Dedifferentiated amniotic fluid mesenchymal stem cell (primary cell): Measurements from ENCODE around the gene SAP30BP.

Experiments used
- DNase-seq: peaks from one replicate; pipeline ENCODE4 v3.0.0-alpha.2; 2016; ENCODE audit errors: extremely low spot score

Gene SAP30BP

DNA sequence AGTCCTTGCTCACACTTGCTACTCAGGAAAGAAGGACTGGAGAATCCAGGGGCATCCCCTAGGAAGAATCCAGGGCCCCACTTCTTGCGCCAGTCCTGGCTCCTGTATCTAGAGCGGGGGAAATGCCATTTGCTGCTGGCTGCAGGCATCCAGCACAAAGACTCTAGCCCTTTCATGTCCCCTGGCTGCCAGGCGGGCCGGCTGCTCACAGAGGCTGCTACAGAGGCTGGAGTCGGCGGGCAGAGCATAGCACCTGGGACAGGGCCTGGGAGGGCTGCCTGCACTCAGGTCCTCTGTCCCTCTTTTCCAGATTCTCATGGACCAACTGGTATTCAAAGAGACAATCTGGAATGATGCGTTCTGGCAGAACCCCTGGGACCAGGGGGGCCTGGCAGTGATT is 20.1 kb upstream of the SAP30BP start:
- no peak for DNase-seq

DNA sequence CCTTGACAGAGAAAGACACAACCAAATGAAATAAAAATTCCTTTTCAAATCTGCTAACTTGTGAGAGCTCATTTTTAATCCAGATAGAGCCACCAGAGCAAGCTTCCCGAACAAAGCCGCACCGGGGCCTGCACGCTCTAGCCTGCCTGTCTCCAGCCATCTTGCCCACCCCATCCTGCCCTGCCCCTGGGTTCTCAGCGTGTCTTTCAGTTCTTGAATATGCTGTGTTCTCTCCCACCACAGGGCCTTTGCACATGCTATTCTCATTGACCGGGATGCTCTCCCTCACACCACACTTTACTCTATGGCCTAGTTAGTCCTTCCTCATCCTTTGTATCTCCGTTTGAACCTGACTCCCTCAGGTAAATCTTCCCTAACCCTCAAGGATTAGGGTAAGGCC is 19.2 kb upstream of the SAP30BP start:
- DNase-seq, result no peak

GRCh38 chr17:75649687-75650086 is 17.5 kb upstream of the SAP30BP start:
- no peak for DNase-seq

GRCh38 chr17:75650874-75651273 is 16.3 kb upstream of the SAP30BP start:
- no peak for DNase-seq

DNA sequence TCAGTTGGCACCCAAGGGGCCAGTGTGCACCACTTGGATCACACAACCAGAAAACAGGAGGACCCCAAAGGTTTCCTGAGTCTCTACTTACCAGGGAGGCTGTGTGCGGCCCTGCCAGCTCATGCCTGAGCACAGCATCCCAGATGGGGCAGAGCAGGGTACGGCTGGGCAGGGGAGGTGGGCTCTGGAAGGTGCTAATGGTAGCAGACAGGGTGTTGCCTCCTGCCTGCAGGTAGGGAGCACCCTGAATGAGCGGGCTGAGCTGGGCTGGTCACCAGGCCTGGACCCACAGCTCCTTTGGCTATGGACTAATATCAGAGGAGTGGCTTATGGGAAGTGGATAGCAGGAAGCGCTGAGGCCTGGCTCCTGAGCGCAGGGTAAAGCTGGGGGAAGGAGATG is 14.8 kb upstream of the SAP30BP start:
- no peak for DNase-seq

- DNase-seq, result no peak
Observed at GRCh38 chr17:75652934-75653549, 14.1 kb upstream of the SAP30BP start.

- DNase-seq, result no peak
Observed at GRCh38 chr17:75654176-75654575, 13.0 kb upstream of the SAP30BP start.

DNA sequence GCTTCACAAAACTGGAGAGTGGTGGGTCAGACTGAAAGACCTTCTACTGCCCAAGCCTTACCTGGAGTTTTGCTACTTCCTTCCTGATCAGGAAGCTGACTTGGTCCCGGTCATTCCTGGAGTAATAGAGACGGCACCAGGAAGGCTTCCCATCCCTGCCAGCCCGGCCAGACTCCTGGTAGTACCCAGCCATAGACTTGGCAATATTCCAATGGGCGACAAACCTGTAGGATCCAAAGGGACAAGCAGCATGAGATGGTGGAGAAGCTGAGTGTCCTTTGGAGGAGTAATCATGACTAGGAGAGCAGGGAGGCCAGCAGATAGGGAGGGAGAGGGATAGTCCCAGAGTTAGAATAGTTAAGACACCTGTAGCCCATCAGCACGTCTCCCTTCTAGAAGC is 8.9 kb upstream of the SAP30BP start:
- no peak for DNase-seq

DNA sequence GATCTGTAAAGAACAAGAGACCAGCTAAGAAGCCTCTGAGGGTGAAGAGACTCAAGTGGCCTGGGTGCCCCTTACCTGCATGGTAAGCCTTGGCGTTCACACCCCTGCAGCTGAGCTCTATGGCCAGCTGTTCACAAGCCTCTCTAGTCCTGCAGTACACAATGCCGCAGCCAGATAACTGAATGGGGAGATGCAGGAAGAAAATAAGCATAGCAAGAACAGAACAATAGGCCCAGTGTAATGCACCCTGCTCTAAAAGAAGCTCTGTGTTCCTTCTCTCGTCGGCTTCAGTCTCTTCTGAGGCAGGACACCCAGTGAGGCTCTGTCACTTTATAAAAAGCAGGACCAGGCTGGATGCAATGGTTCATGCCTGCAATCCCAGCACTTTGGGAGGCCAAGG is 5.6 kb upstream of the SAP30BP start:
- DNase-seq, result no peak

- no peak for DNase-seq
Observed at GRCh38 chr17:75662511-75662910, 4.6 kb upstream of the SAP30BP start.

GRCh38 chr17:75664099-75664549 is 3.0 kb upstream of the SAP30BP start:
- DNase-seq, result no peak

GRCh38 chr17:75665981-75666380 is 1.2 kb upstream of the SAP30BP start:
- no peak for DNase-seq

DNA sequence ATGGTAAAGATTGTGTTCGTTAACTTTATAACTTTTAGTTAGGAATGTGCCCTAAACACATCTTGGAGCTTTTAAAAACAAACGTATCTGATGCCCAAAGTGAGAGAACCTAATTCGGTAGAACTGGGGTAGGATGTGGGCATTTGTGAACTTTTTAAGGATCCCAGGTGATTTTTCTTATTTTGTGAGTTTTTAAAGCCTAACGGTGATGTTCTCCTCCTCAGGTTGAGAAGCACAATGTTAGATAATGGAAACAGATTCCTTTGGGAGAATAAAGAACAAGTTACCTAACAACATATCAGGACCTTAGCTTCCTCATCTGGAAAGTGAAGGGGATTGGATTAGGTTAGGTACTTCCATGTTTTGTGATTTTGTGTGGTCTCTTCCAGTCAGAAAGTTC is 687 bp downstream of the SAP30BP start:
- no peak for DNase-seq

DNA sequence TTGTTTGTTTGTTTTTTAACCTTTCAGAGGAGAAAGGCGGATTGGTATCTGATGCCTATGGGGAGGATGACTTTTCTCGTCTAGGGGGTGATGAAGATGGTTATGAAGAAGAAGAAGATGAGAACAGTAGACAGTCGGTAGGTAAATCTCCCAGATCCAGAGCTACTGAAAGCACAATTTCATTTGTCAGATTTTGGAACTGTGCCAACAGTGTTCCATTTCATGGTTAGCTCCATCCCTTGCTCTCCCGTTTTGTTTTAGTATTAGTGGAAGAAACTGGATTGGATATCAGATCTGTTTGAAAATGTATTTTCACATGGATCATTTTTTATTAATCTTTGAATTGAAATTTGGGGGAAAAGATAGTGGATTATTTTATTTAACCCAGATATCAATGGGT is 1.4 kb downstream of the SAP30BP start:
- DNase-seq, result no peak

DNA sequence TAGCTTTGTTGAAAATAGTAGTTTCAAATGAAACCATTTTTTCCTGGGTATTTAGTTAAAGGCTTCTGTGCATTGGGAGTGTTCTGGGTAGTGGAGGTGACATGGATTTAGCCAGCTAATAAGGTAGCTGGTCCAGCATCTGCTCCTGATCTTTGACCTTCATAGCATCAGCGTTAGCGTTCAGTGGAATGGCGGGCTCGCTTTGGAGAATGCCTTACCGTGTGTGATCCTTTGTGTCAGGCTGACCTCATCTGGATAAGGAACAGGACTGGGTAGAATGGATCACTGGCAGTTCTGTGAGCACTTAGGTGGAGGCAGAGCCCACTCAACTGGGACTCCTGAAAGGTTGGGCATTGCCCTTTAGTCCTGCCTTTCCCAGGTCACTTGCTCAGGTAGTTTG is 3.7 kb downstream of the SAP30BP start:
- no peak for DNase-seq

GRCh38 chr17:75672011-75672410 is 4.9 kb downstream of the SAP30BP start:
- DNase-seq, result no peak

DNA sequence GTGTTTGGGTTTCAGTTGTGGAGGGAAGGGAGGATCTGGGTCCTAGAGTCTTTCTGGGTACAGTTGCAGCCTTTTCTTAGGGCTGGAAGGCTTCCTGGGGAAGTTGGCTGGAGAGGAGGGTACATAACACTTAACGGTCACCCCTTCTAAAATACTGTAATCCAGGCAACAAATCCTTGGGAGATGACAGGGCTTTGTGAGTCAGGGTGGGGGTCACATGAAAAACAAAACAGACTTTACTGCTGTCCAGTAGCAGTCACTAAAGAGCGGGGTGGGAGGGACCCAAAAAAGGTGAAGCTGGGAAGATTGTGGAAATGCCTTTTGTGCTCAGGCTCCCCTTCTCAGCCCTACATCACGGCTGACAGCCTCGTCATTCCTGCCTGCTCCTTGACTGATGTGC is 6.3 kb downstream of the SAP30BP start:
- no peak for DNase-seq

- DNase-seq, result no peak
Observed at GRCh38 chr17:75676461-75676860, 9.3 kb downstream of the SAP30BP start.

- no peak for DNase-seq
Observed at GRCh38 chr17:75679706-75680211, 12.6 kb downstream of the SAP30BP start.

DNA sequence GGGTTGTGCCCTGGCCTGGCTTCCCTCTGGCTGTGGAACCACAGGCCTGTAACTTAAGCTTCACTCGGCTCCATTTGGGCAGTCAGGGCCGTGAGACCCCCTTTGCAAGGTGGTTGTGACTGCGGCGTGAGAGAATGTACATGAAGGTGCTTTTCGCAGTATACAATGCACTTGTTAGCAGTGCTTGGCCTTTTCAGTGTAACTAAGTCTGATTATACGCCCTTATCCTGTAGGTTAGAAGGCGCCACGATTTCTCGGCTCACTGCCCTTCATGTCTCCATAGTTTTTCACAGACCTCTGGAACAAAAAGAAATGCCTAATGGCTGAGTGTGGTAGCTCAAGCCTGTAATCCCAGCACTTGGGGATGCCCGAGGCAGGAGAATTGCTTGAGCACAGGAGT is 13.3 kb downstream of the SAP30BP start:
- DNase-seq, result no peak

GRCh38 chr17:75681289-75681688 is 14.2 kb downstream of the SAP30BP start:
- peak; percentile 40 for DNase-seq

GRCh38 chr17:75683583-75683982 is 16.4 kb downstream of the SAP30BP start:
- no peak for DNase-seq

- DNase-seq, result no peak
Observed at GRCh38 chr17:75684249-75684648, 17.1 kb downstream of the SAP30BP start.

GRCh38 chr17:75684924-75685323 is 17.8 kb downstream of the SAP30BP start:
- peak; percentile 60 for DNase-seq
